Stomach smooth muscle (tissue), 2 donors: Measurements from ENCODE around the gene KIAA1549.

Source experiments
- H3K27ac ChIP-seq: one replicate; pipeline ENCODE4 v1.7.0; 2013; ENCODE audit warnings: mild to moderate bottlenecking, low read length, inconsistent platforms
- H3K27me3 ChIP-seq, 2 donors: one replicate each; pipeline ENCODE4 v1.7.0; 2013; ENCODE audit warnings: low read length in 2 of 2; ENCODE audit not compliant: insufficient read depth in 2 of 2, control insufficient read depth in 1 of 2
- H3K36me3 ChIP-seq, 2 donors: one replicate each; pipeline ENCODE4 v1.7.0; 2013; ENCODE audit warnings: low read length in 2 of 2; ENCODE audit not compliant: control insufficient read depth in 2 of 2, insufficient read depth in 2 of 2
- H3K4me1 ChIP-seq: one replicate; pipeline ENCODE4 v1.7.0; 2013; ENCODE audit warnings: low read length; ENCODE audit not compliant: control insufficient read depth, insufficient read depth
- H3K4me3 ChIP-seq, 2 donors: one replicate each; pipeline ENCODE4 v1.7.0; 2013; ENCODE audit warnings: low read length in 2 of 2
- H3K9ac ChIP-seq, 2 donors: one replicate each; pipeline ENCODE4 v1.7.0; 2013; ENCODE audit warnings: low read length in 2 of 2, mild to moderate bottlenecking in 1 of 2
- H3K9me3 ChIP-seq, 2 donors: one replicate each; pipeline ENCODE4 v1.7.0; 2013; ENCODE audit warnings: low read length in 2 of 2; ENCODE audit not compliant: control insufficient read depth in 2 of 2
- donor health status: healthy.
- donor health status: Pancreatic carcinoma.

The KIAA1549 gene

DNA sequence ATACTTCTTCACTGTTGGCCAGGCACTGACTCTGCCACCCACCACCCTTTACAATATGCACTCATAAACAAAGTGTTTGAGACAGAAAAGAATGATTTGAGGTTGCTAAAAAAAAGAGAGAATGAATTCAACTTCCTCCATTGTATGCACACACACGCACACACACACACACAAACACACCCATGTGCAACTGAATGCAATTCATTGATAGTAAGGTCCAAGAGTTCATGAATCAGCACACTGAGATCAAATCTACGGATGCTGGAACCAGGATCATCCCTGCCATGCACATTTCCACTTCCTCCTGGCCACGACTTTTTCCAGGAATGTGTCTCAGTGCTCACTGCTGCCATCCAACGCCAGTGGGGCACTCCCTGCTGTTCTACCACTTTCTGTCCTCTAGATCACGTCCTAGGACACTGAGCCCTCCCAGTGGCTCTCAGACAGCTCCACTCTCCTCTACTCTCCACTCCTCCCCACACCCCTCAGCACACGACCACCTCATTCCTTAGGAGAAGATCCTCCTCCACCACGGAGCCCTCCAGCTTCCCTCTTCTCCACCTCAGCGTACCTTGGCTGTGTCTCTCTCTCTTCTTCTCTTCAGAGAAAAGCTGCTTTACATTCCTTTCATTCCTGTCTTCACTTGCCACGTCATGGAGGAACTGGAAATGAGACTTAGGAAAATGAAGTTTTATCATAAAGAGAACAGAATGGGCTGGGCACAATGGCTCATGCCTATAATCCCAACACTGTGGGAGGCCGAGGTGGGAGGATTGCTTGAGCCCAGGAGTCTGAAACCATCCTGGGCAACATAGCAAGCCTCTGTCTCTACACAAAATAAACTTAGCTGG is 195.4 kb downstream of the KIAA1549 start:
- Histone ChIP-seq H3K27me3 (no peaks in the 10 kb centered on the region), H3K36me3 (no peaks in the 10 kb centered on the region), H3K9me3 (peaks cover 0 to 2% of the 10 kb centered on the region in 2 donors), H3K4me3 (no peak overlapping the region), H3K27ac (no peak overlapping the region), H3K4me1 (no peaks in the 10 kb centered on the region), H3K9ac (no peak overlapping the region)

DNA sequence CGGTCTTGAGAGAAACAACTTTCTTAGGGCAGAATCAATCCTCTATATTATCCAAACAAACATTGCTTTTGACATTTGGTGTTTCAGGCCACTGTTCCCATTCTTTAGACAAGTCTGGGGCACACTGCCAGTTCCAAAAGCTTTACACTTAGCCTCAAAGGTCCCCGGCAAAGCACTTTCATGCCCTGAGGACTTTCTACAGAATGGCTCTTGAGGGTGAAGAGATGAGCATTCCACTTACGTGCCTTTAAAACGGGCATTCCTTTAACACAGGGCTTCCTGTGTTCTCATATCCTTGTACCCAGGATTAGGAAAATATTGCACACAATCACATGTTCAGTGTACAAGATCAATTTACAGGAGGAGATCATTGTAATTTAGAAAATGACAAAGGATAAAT is 196.5 kb downstream of the KIAA1549 start:
- Histone ChIP-seq H3K9me3 (peaks cover 0 to 2% of the 10 kb centered on the region in 2 donors), H3K4me3 (no peak overlapping the region), H3K27me3 (no peaks in the 10 kb centered on the region), H3K36me3 (no peaks in the 10 kb centered on the region), H3K9ac (no peak overlapping the region), H3K4me1 (no peaks in the 10 kb centered on the region), H3K27ac (no peak overlapping the region)
